GM12878 (cell line): Measurements from ENCODE around the gene CDH15.
A peak's percentile ranks its signal among the peaks of the same experiment; 100 is the strongest.

Experiments used
- BCLAF1 ChIP-seq: fragments of 450-650 bp; IDR thresholded peaks from 2 replicates; pipeline ENCODE4 v1.6.1; 2017; ENCODE audit warnings: antibody characterized with exemption, mild to moderate bottlenecking, moderate library complexity
- CHD4 ChIP-seq: fragments of 200-600 bp; sonication (generic); IDR thresholded peaks from 2 replicates; pipeline ENCODE4 v1.6.1; 2016; ENCODE audit warnings: mild to moderate bottlenecking
- CTCF ChIP-seq, 3 experiments: IDR thresholded peaks in 2 of 3; conservative IDR thresholded peaks in 1 of 3; 2 replicates each; pipeline ENCODE4 v1.5.1; 2011; ENCODE audit warnings: low read depth in 3 of 3, low read length in 3 of 3, mild to moderate bottlenecking in 3 of 3, control low read depth in 2 of 3, moderate library complexity in 2 of 3, inconsistent platforms in 1 of 3, mixed read lengths in 1 of 3; ENCODE audit not compliant: control insufficient read depth in 2 of 3, insufficient read depth in 1 of 3; ENCODE audit errors: extremely low read depth in 1 of 3
- EZH2 ChIP-seq: IDR thresholded peaks from 2 replicates; pipeline ENCODE4 v1.6.1; 2012; ENCODE audit warnings: low read depth, mild to moderate bottlenecking, control low read depth, inconsistent platforms, low read length, borderline replicate concordance; ENCODE audit not compliant: control insufficient read depth
- FOXM1 ChIP-seq: IDR thresholded peaks from 2 replicates; pipeline ENCODE4 v1.6.1; 2012; ENCODE audit warnings: low read depth, mild to moderate bottlenecking, inconsistent platforms, low read length, moderate library complexity
- MAX ChIP-seq: IDR thresholded peaks from 2 replicates; pipeline ENCODE4 v1.6.1; 2012; ENCODE audit warnings: low read depth, low read length, improper control_type of control experiment
- POLR2A ChIP-seq: IDR thresholded peaks from 2 replicates; pipeline ENCODE4 v1.6.1; 2011; ENCODE audit warnings: low read depth, mild to moderate bottlenecking, low read length
- RFX5 ChIP-seq: IDR thresholded peaks from 2 replicates; pipeline ENCODE4 v1.6.1; 2011; ENCODE audit warnings: low read depth, low read length, improper control_type of control experiment
- SMC3 ChIP-seq: IDR thresholded peaks from 2 replicates; pipeline ENCODE4 v1.6.1; 2011; ENCODE audit warnings: low read length, improper control_type of control experiment, borderline replicate concordance
- USF2 ChIP-seq: IDR thresholded peaks from 2 replicates; pipeline ENCODE4 v1.6.1; 2011; ENCODE audit warnings: low read depth, low read length, improper control_type of control experiment, borderline replicate concordance
- YY1 ChIP-seq: IDR thresholded peaks from 2 replicates; pipeline ENCODE4 v1.6.1; 2011; ENCODE audit warnings: low read depth, mild to moderate bottlenecking, low read length
- ZBTB33 ChIP-seq: fragments of 450-650 bp; IDR thresholded peaks from 2 replicates; pipeline ENCODE4 v1.6.1; 2017; ENCODE audit warnings: mild to moderate bottlenecking
- ZNF274 ChIP-seq: IDR thresholded peaks from one replicate; pipeline ENCODE4 v1.8.0; 2011; ENCODE audit not compliant: insufficient read length, insufficient read depth

- TF ChIP-seq MAX (no peak), ZBTB33 (no peak), USF2 (no peak), CTCF (IDR thresholded peaks at IDR 0.05 in 2 of 3, conservative IDR thresholded peaks at IDR 0.05 in 1 of 3; ENCODE audit: control insufficient read depth in 2 of 3, extremely low read depth in 1 of 3, insufficient read depth in 1 of 3, low read depth in 3 of 3, low read length in 3 of 3) (no peak), BCLAF1 (no peak), POLR2A (0 out of 2 replicates have a peak, but pooled peaks have one; percentile 14), SMC3 (no peak), ZNF274 (no peak), EZH2 (no peak), YY1 (no peak), CHD4 (no peak), RFX5 (no peak), FOXM1 (no peak)
These were observed 47.8 kb upstream of the CDH15 start for GRCh38 chr16:89123831-89124100.
